GM13977 (cell line): ENCODE measurements around the gene CHD9NB.

Experiments
- DNase-seq: peaks from one replicate; pipeline ENCODE4 v3.0.0; 2012; ENCODE audit warnings: low spot score
- CTCF ChIP-seq: IDR thresholded peaks from 2 replicates; pipeline ENCODE4 v1.5.1; 2012; ENCODE audit warnings: mild to moderate bottlenecking, control low read depth; ENCODE audit not compliant: insufficient read depth; ENCODE audit errors: extremely low read depth, missing control alignments
- in situ Hi-C: fragments of 300-500 bp; cut with MboI; formaldehyde crosslinking; loops from one replicate; pipeline ENCODE4 v1.12.0; 2022; ENCODE audit warnings: low sequenced_read_pairs, low pct_unique_long_range_greater_than_20kb, mixed read lengths, inconsistent platforms; ENCODE audit not compliant: unreplicated experiment

The CHD9NB gene

DNA sequence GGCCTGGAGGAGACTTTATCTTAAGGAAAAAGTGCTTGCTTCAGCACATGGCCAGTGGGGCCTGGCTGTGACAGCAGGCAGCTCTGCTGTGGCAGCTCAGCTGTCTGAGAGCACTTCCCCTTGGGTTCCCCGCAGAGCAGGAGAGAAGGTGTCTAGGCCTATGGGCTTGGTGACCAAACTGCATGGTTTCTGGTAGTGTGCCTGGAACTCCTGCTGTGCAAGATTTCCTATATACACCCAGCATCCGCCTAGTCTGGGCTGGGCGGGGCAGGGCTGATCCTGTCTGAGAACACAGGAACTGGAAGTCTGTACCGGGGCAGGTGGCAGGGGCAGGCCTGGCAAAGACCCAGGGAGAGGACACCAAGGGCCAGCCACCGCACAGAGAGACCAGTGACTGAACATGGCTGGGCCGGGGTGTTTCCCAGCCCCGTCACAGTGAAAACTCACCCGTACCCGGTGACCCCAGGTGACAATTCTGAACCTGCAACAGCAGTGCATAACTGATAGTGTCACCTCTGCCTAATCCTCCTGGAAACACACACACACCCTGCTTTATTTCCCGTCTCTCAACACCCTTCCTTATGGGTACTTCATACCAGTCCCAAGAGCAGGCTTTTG, 41.4 kb upstream of the CHD9NB start:
- DNase-seq: peak; percentile 37
- TF ChIP-seq CTCF: no peak
- in situ Hi-C loops: no loop called here

DNA sequence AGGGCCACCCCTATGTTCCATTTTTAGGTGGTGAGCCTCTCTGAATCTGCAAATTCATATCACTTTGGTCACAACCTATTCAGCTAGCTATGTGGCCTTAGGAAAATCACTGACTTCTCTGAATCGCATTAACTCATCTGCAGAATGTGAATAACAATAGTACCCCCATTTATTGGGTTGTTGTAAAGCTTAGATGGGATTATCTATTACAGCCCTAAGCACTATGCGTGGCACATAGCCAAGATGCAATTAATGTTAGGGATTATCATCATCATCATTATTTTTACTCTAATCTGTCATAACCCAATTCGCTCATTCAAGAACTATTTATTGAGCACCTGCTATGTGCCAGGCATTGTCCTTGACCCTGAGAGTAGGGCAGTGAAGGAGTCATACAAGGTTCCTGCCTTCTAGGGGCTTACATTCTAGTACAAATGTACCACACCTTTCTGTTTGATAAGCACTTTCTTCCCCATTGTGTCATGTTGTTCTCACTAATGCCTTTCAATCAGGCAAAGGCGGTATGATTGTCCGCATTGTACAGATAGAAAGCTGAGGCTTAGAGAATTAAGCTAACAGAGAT, 40.6 kb upstream of the CHD9NB start:
- TF ChIP-seq CTCF: no peak
- in situ Hi-C loops: no loop called here
- DNase-seq: no peak

DNA sequence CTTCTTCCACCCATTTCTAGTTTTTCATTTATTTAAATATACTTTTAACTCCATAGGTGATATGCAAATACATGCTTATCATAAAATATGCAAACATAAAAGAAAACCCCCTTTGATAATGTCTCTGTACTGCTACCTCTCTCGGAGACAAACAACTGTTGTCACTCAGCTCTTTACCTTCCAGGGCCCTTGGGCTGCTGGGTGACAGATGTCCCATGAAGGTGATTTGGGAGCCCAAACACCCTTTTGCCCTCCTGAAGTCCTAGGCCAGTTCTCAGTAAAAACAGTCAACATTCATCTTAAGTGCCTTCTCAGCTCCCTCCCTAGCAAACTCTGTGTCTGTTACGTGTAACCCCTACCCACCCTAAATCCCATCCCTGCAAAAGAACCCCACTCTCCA, 39.6 kb upstream of the CHD9NB start:
- TF ChIP-seq CTCF: no peak
- no peak for DNase-seq
- in situ Hi-C loops: no loop called here

GRCh38 chr16:53091466-53092211, 38.9 kb upstream of the CHD9NB start:
- DNase-seq: peak; percentile 53
- no peak for TF ChIP-seq CTCF
- in situ Hi-C loops: no loop called here

DNA sequence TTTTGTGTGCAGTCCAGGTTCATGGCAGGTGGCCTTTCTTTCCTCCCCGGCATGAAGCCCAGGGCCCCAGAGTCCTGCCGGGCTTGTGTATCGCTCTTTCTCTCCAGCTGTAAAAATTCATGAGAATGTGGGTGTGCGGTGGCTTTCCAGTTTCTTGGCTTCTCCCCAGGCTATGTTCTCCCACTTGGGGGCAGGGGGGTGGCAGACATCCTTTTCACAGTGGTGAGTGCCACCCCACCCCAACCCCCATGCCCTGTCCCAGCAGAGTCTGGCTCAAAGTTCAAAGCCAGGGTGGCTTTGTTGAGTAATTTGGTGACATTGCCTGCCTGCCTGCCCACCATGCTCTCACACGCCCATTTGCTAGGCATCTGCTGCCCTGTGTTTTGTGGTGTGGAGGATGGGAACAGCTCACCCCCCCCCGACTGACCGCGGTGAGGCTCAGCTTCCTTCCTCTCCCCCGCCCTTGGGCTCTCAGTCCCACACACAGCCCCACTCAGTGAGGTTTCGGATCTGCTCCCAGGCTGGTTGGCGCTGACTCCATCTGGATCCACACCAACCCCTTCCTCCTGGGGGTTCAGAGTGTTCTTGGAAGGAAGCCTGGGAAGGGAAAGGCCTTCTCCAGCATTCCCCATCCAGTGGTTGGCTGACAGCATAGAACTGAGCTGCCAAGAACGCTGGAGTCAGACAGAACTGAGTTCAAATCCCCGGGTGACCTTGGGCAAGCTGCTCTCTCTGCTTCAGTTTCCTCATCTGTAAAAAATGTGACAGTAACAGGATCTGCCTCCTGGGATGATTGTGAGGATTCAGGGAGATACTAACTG, 38.1 kb upstream of the CHD9NB start:
- TF ChIP-seq CTCF: no peak
- DNase-seq: no peak
- in situ Hi-C loops: no loop called here

DNA sequence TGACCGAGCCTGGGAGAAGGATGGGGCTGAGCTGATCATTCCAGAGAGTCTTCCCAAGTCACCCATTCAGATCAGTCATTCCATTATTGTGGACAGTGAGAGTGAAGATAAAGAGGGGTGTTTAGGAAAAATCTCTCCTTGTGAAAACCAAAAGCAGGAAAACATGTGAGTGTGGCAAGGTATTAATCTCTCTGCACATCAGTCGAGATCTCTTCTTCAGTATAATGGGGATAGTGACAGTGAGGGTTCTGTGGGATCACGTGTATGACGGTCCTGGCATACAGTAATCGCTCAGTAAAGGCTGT, 37.5 kb upstream of the CHD9NB start:
- TF ChIP-seq CTCF: no peak
- no peak for DNase-seq
- in situ Hi-C loops: no loop called here
